ENCODE measurements around the gene UNKL. TPM values are rescaled to one million over a fixed set of nuclear protein-coding genes. Genes with fewer than 3 reads are reported as not detected.
A peak's percentile ranks its signal among the peaks of the same experiment; 100 is the strongest.

The UNKL gene
- total RNA-seq, 1 donor from 2014 or later: 3.7 TPM

DNA sequence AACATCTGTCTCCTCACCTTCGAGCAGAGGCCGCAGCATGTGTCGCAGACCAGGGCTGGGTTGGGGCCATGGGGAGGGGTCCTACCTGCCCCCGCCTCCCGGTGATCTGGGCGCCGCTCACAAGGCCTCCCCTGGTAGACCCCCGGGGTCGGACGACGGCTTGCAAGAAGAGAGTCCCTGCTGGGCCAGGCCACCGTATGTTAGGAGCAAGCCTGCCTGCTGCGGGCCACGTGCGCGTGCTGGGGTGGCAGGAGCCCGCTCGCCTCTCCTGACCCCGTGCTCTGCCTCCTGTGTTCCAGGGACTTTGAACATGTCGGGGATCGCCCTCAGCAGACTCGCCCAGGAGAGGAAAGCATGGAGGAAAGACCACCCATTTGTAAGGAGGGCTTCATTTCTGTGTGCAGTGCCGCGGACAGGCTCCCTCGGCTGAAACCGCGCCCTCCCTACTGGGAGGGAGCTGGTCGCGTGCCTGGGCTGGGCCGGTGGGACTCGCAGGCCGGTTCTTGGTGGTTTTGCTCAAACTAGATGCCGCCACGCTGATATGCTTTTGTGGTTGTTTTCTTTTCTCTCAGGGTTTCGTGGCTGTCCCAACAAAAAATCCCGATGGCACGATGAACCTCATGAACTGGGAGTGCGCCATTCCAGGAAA is 100.7 kb downstream of the UNKL start:
- Histone ChIP-seq H3K4me1 (ENCODE audit: control insufficient read depth in 3 of 3, insufficient read depth in 3 of 3, low read length in 3 of 3) (peaks cover 30 to 46% (median 33%) of the 10 kb centered on the region in 3 donors), H3K27me3 (ENCODE audit: control insufficient read depth in 3 of 3, insufficient read depth in 3 of 3, low read length in 3 of 3) (no peaks in the 10 kb centered on the region), H3K36me3 (ENCODE audit: control insufficient read depth in 3 of 3, insufficient read depth in 3 of 3, low read length in 3 of 3) (peaks cover 41 to 45% (median 42%) of the 10 kb centered on the region in 3 donors), H3K4me3 (ENCODE audit: low read length in 3 of 3) (no peak overlapping the region), H3K9me3 (ENCODE audit: control insufficient read depth in 3 of 3, low read length in 3 of 3) (no peaks in the 10 kb centered on the region), H3K9ac (ENCODE audit: low read depth in 1 of 3, low read length in 3 of 3) (no peak overlapping the region), H3K27ac (ENCODE audit: low read depth, low read length) (peak overlapping the region; percentile 19)

Other genes with a start within 250 kb of the UNKL start
- not detected for gene TPSG1, start 189.4 kb downstream of the UNKL start, total RNA-seq
- gene TPSB2, start 184.5 kb downstream of the UNKL start, total RNA-seq: not detected
- 1.0 TPM for gene TPSAB1, start 174.0 kb downstream of the UNKL start, total RNA-seq
- gene TPSD1, start 158.6 kb downstream of the UNKL start, total RNA-seq: not detected
- gene UBE2I, start 105.1 kb downstream of the UNKL start, total RNA-seq: 35.0 TPM
- 1.0 TPM for gene BAIAP3, start 81.1 kb downstream of the UNKL start, total RNA-seq
- gene TSR3, start 62.8 kb downstream of the UNKL start, total RNA-seq: 48.5 TPM
- gene GNPTG, start 62.8 kb downstream of the UNKL start, total RNA-seq: 18.3 TPM
- 10.4 TPM for gene UQCC4, start 6.0 kb upstream of the UNKL start, total RNA-seq
- gene PERCC1, start 16.4 kb upstream of the UNKL start, total RNA-seq: not detected
- under 0.01 TPM for gene CCDC154, start 29.9 kb upstream of the UNKL start, total RNA-seq
- gene CLCN7, start 60.3 kb upstream of the UNKL start, total RNA-seq: 31.8 TPM
- gene PTX4, start 74.2 kb upstream of the UNKL start, total RNA-seq: 1.0 TPM
- gene TELO2, start 78.7 kb upstream of the UNKL start, total RNA-seq: 11.0 TPM
- gene TMEM204, start 119.0 kb upstream of the UNKL start, total RNA-seq: 8.9 TPM
- 17.2 TPM for gene IFT140, start 197.4 kb upstream of the UNKL start, total RNA-seq
- 5.2 TPM for gene CRAMP1, start 197.7 kb upstream of the UNKL start, total RNA-seq